AG10803 (cell line): ENCODE results near the gene FRA10AC1.
A peak's percentile ranks its signal among the peaks of the same experiment; 100 is the strongest.

Source experiments
- DNase-seq: peaks from one replicate; pipeline ENCODE4 v3.0.0; 2010; ENCODE audit warnings: low read depth
- H3K4me3 ChIP-seq: 2 replicates; pipeline ENCODE4 v1.5.1; 2011; ENCODE audit warnings: mild to moderate bottlenecking, low read length, control low read depth
- CTCF ChIP-seq: conservative IDR thresholded peaks from 2 replicates; pipeline ENCODE4 v1.5.1; 2011; ENCODE audit warnings: mild to moderate bottlenecking, low read length, control low read depth, inconsistent platforms

The FRA10AC1 gene, protein sequence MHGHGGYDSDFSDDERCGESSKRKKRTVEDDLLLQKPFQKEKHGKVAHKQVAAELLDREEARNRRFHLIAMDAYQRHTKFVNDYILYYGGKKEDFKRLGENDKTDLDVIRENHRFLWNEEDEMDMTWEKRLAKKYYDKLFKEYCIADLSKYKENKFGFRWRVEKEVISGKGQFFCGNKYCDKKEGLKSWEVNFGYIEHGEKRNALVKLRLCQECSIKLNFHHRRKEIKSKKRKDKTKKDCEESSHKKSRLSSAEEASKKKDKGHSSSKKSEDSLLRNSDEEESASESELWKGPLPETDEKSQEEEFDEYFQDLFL

GRCh38 chr10:93702210-93703001, at the start of gene FRA10AC1:
Gene FRA10AC1 (minus strand): TSS chr10:93702592. CDS start chr10:93700106, 2,486 bp downstream.
- peak within 1 kb of the TSS; percentile 90 for H3K4me3 ChIP-seq

DNA sequence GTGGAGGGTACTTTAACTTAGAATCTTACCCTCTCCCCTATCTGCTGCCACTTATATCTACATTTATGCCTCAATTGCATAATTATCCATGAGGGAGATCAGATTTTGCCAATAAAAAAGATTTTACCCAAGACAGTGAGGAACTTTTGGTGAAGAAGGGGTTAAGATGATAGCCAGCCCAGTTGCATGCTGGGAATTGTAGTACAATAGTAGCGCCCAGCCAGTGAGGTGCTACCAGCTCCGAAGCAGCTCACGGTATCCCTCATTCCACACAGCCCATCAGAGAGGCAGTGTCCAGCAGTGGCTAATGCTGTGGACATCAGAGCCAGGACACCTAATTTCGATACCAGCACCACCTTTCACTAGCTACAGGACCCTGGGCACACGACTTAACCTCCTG, 49.4 kb upstream of the FRA10AC1 start:
- peak; percentile 13 for DNase-seq
- TF ChIP-seq CTCF, result no peak
- H3K4me3 ChIP-seq, result peak overlapping the region; percentile 13; the same call in 1 of the 2 replicates

More at GRCh38 chr10:93702210-93703001, at the start of gene FRA10AC1:
- TF ChIP-seq CTCF, result peak; percentile 41
- peak; percentile 95 for DNase-seq

GRCh38 chr10:93751124-93751523, 48.7 kb upstream of the FRA10AC1 start:
- no peak overlapping the region for H3K4me3 ChIP-seq
- no peak for TF ChIP-seq CTCF
- no peak for DNase-seq

- no peak for TF ChIP-seq CTCF
- DNase-seq, result no peak
- H3K4me3 ChIP-seq, result no peak overlapping the region
These were observed 46.9 kb upstream of the FRA10AC1 start for GRCh38 chr10:93749218-93749799.

DNA sequence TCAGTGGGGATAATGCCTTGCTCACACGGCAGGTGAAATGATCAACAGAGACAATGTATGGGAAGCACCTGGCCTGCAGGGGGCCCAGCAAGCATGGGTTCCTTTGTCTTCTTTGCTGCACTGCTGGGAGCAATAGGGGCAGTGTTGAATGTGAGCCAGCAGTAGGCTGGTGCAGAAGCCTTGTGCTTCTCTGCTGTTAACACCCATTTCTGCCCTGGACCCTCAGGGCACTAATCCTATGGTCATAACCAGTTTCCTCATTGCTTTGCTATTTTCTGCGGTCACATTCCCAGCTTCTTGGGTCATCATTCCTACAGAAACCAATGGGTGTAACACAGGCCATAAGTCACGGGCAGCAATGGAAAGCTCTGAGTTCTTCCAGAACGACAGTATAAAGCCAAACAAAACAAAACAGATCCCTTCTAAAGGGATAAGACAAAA, 44.5 kb upstream of the FRA10AC1 start:
- TF ChIP-seq CTCF, result no peak
- DNase-seq, result peak; percentile 95
- H3K4me3 ChIP-seq, result no peak overlapping the region

- TF ChIP-seq CTCF, result peak; percentile 44
- H3K4me3 ChIP-seq, result no peak overlapping the region
- DNase-seq, result peak; percentile 20
These were observed 43.1 kb upstream of the FRA10AC1 start for GRCh38 chr10:93745408-93746065.
